ENCODE data around the gene CIAO2A.

Gene CIAO2A

DNA sequence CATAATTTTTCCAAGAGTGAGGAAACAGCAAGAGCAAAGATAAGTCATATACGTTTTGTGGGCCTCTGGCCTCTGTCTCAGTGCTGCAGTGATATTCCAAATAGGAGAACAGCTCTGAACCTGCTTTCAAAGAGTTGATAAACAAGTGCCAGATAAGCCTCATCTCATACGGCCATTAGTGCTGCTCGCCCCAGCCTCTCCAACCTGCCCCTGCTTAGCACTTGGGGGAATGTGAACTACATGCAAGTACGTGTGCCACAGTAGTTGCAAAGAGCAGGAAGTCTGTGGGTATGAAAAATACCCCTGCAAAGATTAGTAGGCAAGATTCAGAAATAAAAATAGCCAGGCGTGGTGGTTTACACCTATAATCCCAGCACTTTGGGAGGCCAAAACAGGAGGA lies 61.3 kb downstream of the CIAO2A start:
- H3K27me3 ChIP-seq (replicated peaks in 2 of 5; ENCODE audit: control insufficient read depth in 4 of 5, insufficient read depth in 5 of 5, low read length in 4 of 5) = no peaks in the 10 kb centered on the region
- no peaks in the 10 kb centered on the region for H3K36me3 ChIP-seq (ENCODE audit: control insufficient read depth in 4 of 4, insufficient read depth in 4 of 4, low read length in 3 of 4)
- H3K4me3 ChIP-seq (ENCODE audit: control insufficient read depth in 1 of 7, extremely low read depth in 1 of 7, insufficient read depth in 4 of 7, low read depth in 2 of 7, low read length in 6 of 7) = no peak overlapping the region
- 18% methylated on average over 4 of the region's 5 CpGs for WGBS (ENCODE audit: insufficient coverage)
- ChIA-PET POLR2A (no interaction called here), CTCF (interaction anchor here (1.0 to 1.3 kb wide), 2 partner anchors 11 to 280 kb away, joined by 3 read pairs; no protein-coding TSS in a partner anchor)
- H3K4me1 ChIP-seq (ENCODE audit: control extremely low read depth in 1 of 4, control insufficient read depth in 4 of 4, insufficient read depth in 4 of 4, low read length in 3 of 4) = peaks cover 0 to 7% (median 3%) of the 10 kb centered on the region in 4 experiments
- no peak overlapping the region for H3K27ac ChIP-seq (ENCODE audit: insufficient read depth in 1 of 2, low read depth in 1 of 2, low read length in 2 of 2, poor library complexity in 1 of 2, severe bottlenecking in 2 of 2)
- peak in 2 of 3 donors; percentile 42 to 45 for DNase-seq
- no peaks in the 10 kb centered on the region for H3K9me3 ChIP-seq (ENCODE audit: control extremely low read depth in 1 of 5, control insufficient read depth in 4 of 5, insufficient read depth in 2 of 5, low read depth in 1 of 5, low read length in 4 of 5)

- Histone ChIP-seq H3K9me3 (ENCODE audit: control extremely low read depth in 1 of 5, control insufficient read depth in 4 of 5, insufficient read depth in 2 of 5, low read depth in 1 of 5, low read length in 4 of 5) (no peaks in the 10 kb centered on the region), H3K4me3 (ENCODE audit: control insufficient read depth in 1 of 7, extremely low read depth in 1 of 7, insufficient read depth in 4 of 7, low read depth in 2 of 7, low read length in 6 of 7) (no peak overlapping the region), H3K27me3 (replicated peaks in 2 of 5; ENCODE audit: control insufficient read depth in 4 of 5, insufficient read depth in 5 of 5, low read length in 4 of 5) (no peaks in the 10 kb centered on the region), H3K27ac (ENCODE audit: insufficient read depth in 1 of 2, low read depth in 1 of 2, low read length in 2 of 2, poor library complexity in 1 of 2, severe bottlenecking in 2 of 2) (no peak overlapping the region), H3K36me3 (ENCODE audit: control insufficient read depth in 4 of 4, insufficient read depth in 4 of 4, low read length in 3 of 4) (no peaks in the 10 kb centered on the region), H3K4me1 (ENCODE audit: control extremely low read depth in 1 of 4, control insufficient read depth in 4 of 4, insufficient read depth in 4 of 4, low read length in 3 of 4) (peaks cover 0 to 7% (median 3%) of the 10 kb centered on the region in 4 experiments)
- POLR2A ChIA-PET = no interaction called here
- CTCF ChIA-PET = interaction anchor here (0.9 to 2.1 kb wide), 3 partner anchors 17 to 112 kb away, joined by 3 to 5 read pairs (median 5); partner anchors contain the start of gene DAPK2
- DNase-seq = no peak
- WGBS (ENCODE audit: insufficient coverage) = 80% methylated on average over 1 of the region's 4 CpGs
These were observed 63.5 kb downstream of the CIAO2A start for GRCh38 chr15:64030123-64030522.

- DNase-seq = no peak
- no peak overlapping the region for H3K27ac ChIP-seq (ENCODE audit: insufficient read depth in 1 of 2, low read depth in 1 of 2, low read length in 2 of 2, poor library complexity in 1 of 2, severe bottlenecking in 2 of 2)
- 95% methylated on average over 4 of the region's 4 CpGs for WGBS (ENCODE audit: insufficient coverage)
- H3K4me1 ChIP-seq (ENCODE audit: control extremely low read depth in 1 of 4, control insufficient read depth in 4 of 4, insufficient read depth in 4 of 4, low read length in 3 of 4) = peaks cover 2 to 8% (median 3%) of the 10 kb centered on the region in 4 experiments
- POLR2A ChIA-PET = no interaction called here
- no peaks in the 10 kb centered on the region for H3K27me3 ChIP-seq (replicated peaks in 2 of 5; ENCODE audit: control insufficient read depth in 4 of 5, insufficient read depth in 5 of 5, low read length in 4 of 5)
- CTCF ChIA-PET = interaction anchor here (0.6 to 2.1 kb wide), 4 partner anchors 17 to 112 kb away, joined by 3 to 5 read pairs (median 4); partner anchors contain the start of gene DAPK2
- H3K36me3 ChIP-seq (ENCODE audit: control insufficient read depth in 4 of 4, insufficient read depth in 4 of 4, low read length in 3 of 4) = no peaks in the 10 kb centered on the region
- H3K9me3 ChIP-seq (ENCODE audit: control extremely low read depth in 1 of 5, control insufficient read depth in 4 of 5, insufficient read depth in 2 of 5, low read depth in 1 of 5, low read length in 4 of 5) = no peaks in the 10 kb centered on the region
- no peak overlapping the region for H3K4me3 ChIP-seq (ENCODE audit: control insufficient read depth in 1 of 7, extremely low read depth in 1 of 7, insufficient read depth in 4 of 7, low read depth in 2 of 7, low read length in 6 of 7)
These were observed 64.0 kb downstream of the CIAO2A start for GRCh38 chr15:64029633-64030032.

GRCh38 chr15:64029110-64029509 lies 64.5 kb downstream of the CIAO2A start:
- Histone ChIP-seq H3K27ac (ENCODE audit: insufficient read depth in 1 of 2, low read depth in 1 of 2, low read length in 2 of 2, poor library complexity in 1 of 2, severe bottlenecking in 2 of 2) (no peak overlapping the region), H3K27me3 (replicated peaks in 2 of 5; ENCODE audit: control insufficient read depth in 4 of 5, insufficient read depth in 5 of 5, low read length in 4 of 5) (no peaks in the 10 kb centered on the region), H3K36me3 (ENCODE audit: control insufficient read depth in 4 of 4, insufficient read depth in 4 of 4, low read length in 3 of 4) (no peaks in the 10 kb centered on the region), H3K4me3 (ENCODE audit: control insufficient read depth in 1 of 7, extremely low read depth in 1 of 7, insufficient read depth in 4 of 7, low read depth in 2 of 7, low read length in 6 of 7) (no peak overlapping the region), H3K4me1 (ENCODE audit: control extremely low read depth in 1 of 4, control insufficient read depth in 4 of 4, insufficient read depth in 4 of 4, low read length in 3 of 4) (peaks cover 2 to 9% (median 6%) of the 10 kb centered on the region in 4 experiments), H3K9me3 (ENCODE audit: control extremely low read depth in 1 of 5, control insufficient read depth in 4 of 5, insufficient read depth in 2 of 5, low read depth in 1 of 5, low read length in 4 of 5) (no peaks in the 10 kb centered on the region)
- ChIA-PET POLR2A (no interaction called here), CTCF (interaction anchor here (0.6 to 2.1 kb wide), 4 partner anchors 18 to 111 kb away, joined by 3 to 5 read pairs (median 4); partner anchors contain the start of gene DAPK2)
- WGBS (ENCODE audit: insufficient coverage) = 83% methylated on average over 7 of the region's 8 CpGs
- DNase-seq = no peak

DNA sequence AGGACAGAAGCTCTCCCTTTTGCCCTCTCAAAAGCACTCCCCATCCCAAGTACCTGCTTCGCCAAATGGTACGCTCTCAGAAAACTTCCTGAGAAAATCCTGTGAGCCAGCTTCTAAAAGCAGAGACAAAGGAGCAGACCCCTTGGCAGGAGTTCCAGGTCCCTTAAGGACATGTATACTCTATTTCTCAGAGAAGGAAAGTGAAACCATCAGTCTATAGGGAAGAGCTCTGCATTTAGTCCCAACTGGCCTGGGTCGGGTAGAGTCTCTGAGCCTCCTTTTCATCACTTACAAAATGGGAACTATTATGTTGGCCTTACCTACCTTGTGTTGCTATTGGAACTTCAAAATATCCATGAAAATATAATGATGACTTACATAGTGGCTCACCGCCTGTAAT lies 67.0 kb downstream of the CIAO2A start:
- ChIA-PET POLR2A (no interaction called here), CTCF (interaction anchor here (0.9 kb wide), 1 partner anchor 28 kb away, joined by 3 read pairs; no protein-coding TSS in a partner anchor)
- no peak for DNase-seq
- Histone ChIP-seq H3K36me3 (ENCODE audit: control insufficient read depth in 4 of 4, insufficient read depth in 4 of 4, low read length in 3 of 4) (no peaks in the 10 kb centered on the region), H3K4me1 (ENCODE audit: control extremely low read depth in 1 of 4, control insufficient read depth in 4 of 4, insufficient read depth in 4 of 4, low read length in 3 of 4) (peaks cover 0 to 10% (median 1%) of the 10 kb centered on the region in 4 experiments), H3K27me3 (replicated peaks in 2 of 5; ENCODE audit: control insufficient read depth in 4 of 5, insufficient read depth in 5 of 5, low read length in 4 of 5) (no peaks in the 10 kb centered on the region), H3K9me3 (ENCODE audit: control extremely low read depth in 1 of 5, control insufficient read depth in 4 of 5, insufficient read depth in 2 of 5, low read depth in 1 of 5, low read length in 4 of 5) (no peaks in the 10 kb centered on the region), H3K4me3 (ENCODE audit: control insufficient read depth in 1 of 7, extremely low read depth in 1 of 7, insufficient read depth in 4 of 7, low read depth in 2 of 7, low read length in 6 of 7) (no peak overlapping the region), H3K27ac (ENCODE audit: insufficient read depth in 1 of 2, low read depth in 1 of 2, low read length in 2 of 2, poor library complexity in 1 of 2, severe bottlenecking in 2 of 2) (no peak overlapping the region)
- no CpG with 5 or more reads among the region's 4 CpGs for WGBS (ENCODE audit: insufficient coverage)

- ChIA-PET CTCF (interaction anchor here (1.3 to 2.8 kb wide), 3 partner anchors 13 to 43 kb away, joined by 5 to 8 read pairs (median 5); no protein-coding TSS in a partner anchor), POLR2A (no interaction called here)
- no peaks in the 10 kb centered on the region for H3K36me3 ChIP-seq (ENCODE audit: control insufficient read depth in 4 of 4, insufficient read depth in 4 of 4, low read length in 3 of 4)
- no peak overlapping the region for H3K27ac ChIP-seq (ENCODE audit: insufficient read depth in 1 of 2, low read depth in 1 of 2, low read length in 2 of 2, poor library complexity in 1 of 2, severe bottlenecking in 2 of 2)
- DNase-seq = no peak
- no peak overlapping the region for H3K4me3 ChIP-seq (ENCODE audit: control insufficient read depth in 1 of 7, extremely low read depth in 1 of 7, insufficient read depth in 4 of 7, low read depth in 2 of 7, low read length in 6 of 7)
- peaks cover 0 to 10% (median 1%) of the 10 kb centered on the region in 4 experiments for H3K4me1 ChIP-seq (ENCODE audit: control extremely low read depth in 1 of 4, control insufficient read depth in 4 of 4, insufficient read depth in 4 of 4, low read length in 3 of 4)
- WGBS (ENCODE audit: insufficient coverage) = 95% methylated on average over 3 of the region's 5 CpGs
- H3K27me3 ChIP-seq (replicated peaks in 2 of 5; ENCODE audit: control insufficient read depth in 4 of 5, insufficient read depth in 5 of 5, low read length in 4 of 5) = no peaks in the 10 kb centered on the region
- H3K9me3 ChIP-seq (ENCODE audit: control extremely low read depth in 1 of 5, control insufficient read depth in 4 of 5, insufficient read depth in 2 of 5, low read depth in 1 of 5, low read length in 4 of 5) = peaks cover 0 to 14% (median 5%) of the 10 kb centered on the region in 5 experiments
These were observed 69.2 kb downstream of the CIAO2A start for GRCh38 chr15:64024172-64025050.

DNA sequence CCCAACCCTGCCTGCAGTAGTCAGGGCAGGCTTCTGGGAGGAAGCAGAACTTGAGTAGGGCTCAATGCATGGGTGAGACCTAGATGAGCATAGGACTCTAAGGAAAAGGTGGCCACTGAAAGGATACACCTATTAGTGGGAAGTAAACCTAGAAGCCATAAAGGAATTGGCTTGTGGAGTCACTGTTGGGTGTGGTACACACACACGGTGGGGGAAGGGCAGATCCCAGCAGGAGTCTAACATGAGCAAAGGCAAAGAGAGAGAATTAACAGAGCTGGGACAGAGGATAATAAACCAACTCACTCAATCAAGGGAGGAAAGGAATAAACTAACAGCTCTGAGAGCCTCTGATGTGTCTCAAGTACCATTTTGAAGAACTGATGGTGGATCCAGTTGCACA lies 70.4 kb downstream of the CIAO2A start:
- no peak overlapping the region for H3K4me3 ChIP-seq (ENCODE audit: control insufficient read depth in 1 of 7, extremely low read depth in 1 of 7, insufficient read depth in 4 of 7, low read depth in 2 of 7, low read length in 6 of 7)
- H3K27me3 ChIP-seq (replicated peaks in 2 of 5; ENCODE audit: control insufficient read depth in 4 of 5, insufficient read depth in 5 of 5, low read length in 4 of 5) = no peaks in the 10 kb centered on the region
- no peak overlapping the region for H3K27ac ChIP-seq (ENCODE audit: insufficient read depth in 1 of 2, low read depth in 1 of 2, low read length in 2 of 2, poor library complexity in 1 of 2, severe bottlenecking in 2 of 2)
- H3K36me3 ChIP-seq (ENCODE audit: control insufficient read depth in 4 of 4, insufficient read depth in 4 of 4, low read length in 3 of 4) = no peaks in the 10 kb centered on the region
- ChIA-PET CTCF (interaction anchor here (1.1 to 3.1 kb wide), 3 partner anchors 8 to 17 kb away, joined by 3 to 8 read pairs (median 8); no protein-coding TSS in a partner anchor), POLR2A (no interaction called here)
- H3K4me1 ChIP-seq (ENCODE audit: control extremely low read depth in 1 of 4, control insufficient read depth in 4 of 4, insufficient read depth in 4 of 4, low read length in 3 of 4) = peaks cover 0 to 10% (median 1%) of the 10 kb centered on the region in 4 experiments
- WGBS (ENCODE audit: insufficient coverage) = 100% methylated on average over 1 of the region's 1 CpG
- DNase-seq = no peak
- H3K9me3 ChIP-seq (ENCODE audit: control extremely low read depth in 1 of 5, control insufficient read depth in 4 of 5, insufficient read depth in 2 of 5, low read depth in 1 of 5, low read length in 4 of 5) = peaks cover 0 to 14% (median 5%) of the 10 kb centered on the region in 5 experiments
